ENCODE results near the gene DCAF5.
"Not testable (repeated sequence)": the region's sequence is repeated elsewhere in the genome, so short reads cannot be mapped to it uniquely, and the experiment has no call there.

Gene DCAF5

DNA sequence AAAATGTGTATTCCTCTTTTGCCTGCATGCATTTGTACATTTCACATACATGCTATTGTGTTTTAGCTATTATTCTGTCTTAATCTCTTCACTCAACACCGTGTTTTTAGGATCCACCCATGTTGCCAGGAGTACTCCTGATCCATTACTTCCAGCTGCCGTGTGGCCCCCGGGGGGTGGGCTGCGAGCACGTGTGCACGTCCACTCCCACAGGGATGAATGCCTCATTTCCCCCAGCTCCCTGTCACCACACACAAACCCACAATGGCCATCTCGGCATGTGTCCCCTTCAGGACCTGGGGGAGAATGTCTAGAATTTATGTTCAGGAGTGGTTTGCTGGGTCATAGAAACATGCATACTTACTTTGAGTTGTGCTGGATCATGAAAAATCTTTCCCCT lies 111.1 kb downstream of the DCAF5 start:
- no peak for DNase-seq (ENCODE audit: low read depth)

DNA sequence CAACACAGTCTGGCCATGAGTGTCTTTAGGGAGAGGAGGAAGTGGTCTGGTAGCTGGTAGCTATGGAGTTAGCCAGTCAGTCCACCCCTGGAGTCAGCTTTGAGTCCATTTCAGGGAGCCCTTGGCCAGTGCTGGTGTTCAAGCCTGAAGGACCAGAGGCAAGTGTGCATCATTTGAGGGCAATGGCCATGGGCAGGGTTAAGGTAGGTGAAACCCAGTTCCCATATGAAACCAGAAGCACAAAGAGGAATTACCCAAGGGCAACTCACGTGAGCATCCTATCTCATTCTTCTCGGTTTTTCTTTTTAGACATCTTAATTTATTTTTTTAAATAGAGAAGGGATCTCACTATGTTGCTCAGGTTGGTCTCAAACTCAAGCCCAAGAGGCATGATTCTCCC lies 112.6 kb downstream of the DCAF5 start:
- no peak for DNase-seq (ENCODE audit: low read depth)

DNA sequence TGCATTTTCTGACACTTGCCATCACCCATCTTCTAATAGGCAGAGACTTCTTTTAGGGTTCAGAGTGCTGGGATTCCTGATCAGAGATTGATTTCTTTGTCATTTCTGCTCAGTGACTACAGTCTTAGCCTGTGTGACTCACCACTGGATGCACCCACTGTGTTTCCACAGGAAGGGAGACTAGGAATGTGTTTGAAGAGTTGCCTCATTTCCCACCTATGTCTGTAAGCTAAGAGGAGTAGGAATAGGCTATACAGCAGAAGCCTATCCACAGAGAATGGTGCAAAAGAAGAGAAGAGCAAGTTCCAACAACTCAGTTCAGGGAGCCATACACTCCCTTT lies 113.7 kb downstream of the DCAF5 start:
- no peak for DNase-seq (ENCODE audit: low read depth)

DNA sequence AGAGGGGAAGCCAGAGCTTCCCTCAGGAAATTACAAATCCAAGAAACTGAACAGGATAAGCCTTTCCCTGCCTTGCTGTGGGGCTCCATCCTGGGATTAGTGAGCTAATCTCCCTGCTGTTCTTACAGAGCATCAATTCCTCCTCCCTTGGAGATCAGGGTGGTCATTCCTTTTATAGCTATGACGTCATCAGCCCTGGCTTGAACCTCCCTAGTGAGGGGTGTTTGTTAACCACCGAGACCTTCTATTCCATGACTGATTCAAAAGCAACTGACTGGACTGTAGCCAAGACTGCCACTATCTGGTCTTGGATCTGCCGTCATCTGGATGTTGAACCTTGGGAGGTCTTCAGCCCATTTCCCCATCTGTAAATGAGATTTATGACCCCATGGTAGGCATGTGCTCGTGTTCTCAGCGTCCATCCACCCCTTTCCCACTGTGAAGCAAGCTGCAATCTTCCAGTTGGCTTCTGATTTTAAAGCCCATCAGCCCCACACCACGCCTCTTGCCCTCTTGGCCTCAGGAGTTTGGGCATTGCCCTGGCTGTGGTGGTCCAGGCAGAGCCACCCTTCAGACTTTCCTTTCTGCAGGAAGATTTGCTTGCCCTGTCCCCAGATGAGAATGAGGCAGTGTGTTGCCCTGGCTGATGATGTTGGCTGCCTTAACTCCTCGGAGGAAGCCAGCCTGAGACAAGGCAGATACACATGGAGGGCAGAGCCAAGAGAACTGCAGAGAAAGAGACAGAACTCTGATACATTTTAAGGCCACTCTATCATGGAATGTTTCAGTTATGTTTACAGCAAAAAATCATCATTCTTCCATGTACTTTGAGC lies 114.2 kb downstream of the DCAF5 start:
- no peak for DNase-seq (ENCODE audit: low read depth)

DNA sequence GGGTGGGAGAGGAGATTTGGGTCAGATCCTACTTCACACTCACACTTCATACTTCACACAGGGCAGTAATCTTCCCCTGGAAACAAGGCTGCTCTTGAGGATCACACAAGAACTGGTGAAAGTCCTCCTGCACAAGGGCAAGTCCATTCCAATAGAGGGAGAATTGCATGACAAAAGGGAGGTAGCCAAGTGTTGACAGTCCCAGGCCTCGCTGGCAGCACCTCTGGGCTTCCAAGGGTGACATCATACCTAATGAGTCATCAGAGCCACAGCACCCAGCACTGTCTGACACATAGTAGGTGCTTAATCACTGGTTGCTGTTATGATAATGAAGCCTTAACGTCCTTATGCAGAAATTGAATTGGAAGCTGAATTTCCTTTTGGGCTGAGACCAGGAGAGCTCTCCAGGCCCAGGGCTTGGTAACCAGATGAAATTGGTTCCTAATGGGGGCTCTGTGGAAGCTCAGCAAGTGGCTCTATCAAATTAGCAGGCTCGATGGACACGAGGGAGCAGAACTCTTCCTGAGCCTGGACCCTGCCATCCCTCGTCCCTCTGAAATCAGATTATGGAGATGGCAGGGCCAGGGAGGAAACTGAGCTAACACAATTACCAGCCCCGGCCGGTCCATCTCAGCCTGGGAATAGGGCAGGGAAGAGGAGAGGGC lies 115.0 kb downstream of the DCAF5 start:
- DNase-seq (ENCODE audit: low read depth): no peak

DNA sequence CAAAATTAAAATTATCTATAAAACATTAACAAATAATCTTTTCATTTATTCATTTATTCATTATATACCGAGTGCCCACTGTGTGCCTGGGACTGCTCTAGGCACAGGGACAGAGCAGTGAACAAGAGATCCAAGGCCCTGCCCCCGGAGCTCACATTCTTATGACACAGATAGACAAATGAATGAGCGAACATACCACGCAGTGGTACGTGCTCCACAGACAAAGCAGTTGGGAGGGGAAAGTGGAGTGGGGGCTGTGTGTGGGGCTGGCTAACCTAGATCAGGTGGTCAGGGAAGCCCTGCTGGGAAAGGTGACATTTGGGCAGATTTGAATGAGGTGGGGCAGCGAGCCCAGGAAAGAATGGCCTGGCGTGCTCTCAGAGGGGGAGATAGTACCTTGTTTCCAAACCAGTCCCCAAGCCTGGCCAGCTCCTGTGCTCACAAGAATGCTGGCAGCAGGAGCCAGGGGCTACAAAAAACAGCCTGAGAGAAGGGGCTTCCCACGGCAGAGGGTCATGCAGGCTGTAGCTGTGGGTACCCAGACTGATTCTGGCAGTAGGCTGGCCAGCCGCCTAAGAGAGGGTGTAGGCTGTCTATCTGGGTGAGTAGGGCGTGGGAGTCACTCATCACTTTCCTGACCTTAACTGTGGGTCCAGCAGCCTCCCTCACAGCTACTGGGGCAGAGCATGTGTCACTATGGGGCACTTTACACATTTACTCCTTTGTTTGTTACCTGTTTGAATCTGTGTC lies 116.0 kb downstream of the DCAF5 start:
- DNase-seq (ENCODE audit: low read depth): no peak

DNA sequence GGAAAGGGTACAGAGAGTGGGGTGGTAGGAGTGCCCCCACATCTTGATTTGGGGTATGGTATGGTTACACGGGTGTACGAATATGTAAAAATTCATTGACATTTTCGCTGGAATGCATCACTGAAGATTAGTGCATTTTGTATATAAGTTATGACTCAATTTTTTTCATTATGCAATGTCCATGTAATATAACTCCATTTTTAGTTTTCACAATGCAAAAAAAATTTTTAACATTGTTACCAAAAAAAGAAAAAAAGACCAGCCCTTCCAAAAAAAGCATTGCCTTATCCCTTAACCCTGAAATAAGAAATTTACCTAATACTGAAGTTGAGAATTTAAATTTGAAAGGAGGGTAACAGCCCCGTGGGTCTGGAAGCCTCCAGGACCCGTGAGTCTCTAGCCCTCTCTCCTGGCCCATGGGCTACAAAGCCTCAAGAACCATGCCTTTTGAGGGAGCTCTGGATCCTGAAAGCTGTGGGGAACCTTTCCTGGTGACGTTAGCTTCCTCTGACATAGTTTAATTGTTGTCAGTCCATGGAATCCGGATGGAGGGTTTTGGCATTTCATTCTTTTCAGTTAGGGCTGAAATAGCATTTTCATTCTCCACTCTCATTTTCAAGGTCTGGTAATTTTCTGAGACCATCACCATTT lies 118.2 kb downstream of the DCAF5 start:
- DNase-seq (ENCODE audit: low read depth): no peak

DNA sequence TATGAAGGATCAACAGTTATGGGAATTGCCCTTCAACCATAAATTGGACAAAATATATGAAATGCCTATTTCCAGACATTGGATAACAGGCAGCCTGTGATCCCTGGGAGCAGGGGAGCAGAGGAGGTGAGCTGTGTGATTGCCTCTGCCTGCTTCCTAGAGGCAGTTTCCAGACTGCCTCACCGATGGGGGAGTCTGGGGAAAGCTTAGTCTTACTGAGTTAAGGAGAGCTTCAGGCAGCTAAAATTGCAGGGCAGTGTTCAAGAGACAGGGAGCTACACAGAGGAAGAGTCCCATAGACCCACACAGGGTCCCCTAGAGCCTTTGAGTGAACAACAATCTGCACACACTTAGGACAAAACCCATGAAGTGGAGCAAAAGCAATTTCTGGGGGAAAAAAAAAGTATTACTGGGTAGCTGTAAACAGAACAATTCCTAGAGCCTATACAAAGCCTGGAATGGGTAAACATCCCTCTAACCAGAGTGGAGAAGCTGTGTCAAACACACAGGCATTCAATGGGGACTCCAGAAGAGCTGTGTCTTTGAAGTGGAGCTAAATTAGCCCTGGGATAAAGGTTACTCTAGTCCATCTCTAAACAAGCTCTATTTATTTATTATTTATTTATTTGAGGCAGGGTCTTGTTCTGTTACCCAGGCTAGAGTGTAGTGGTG lies 125.5 kb downstream of the DCAF5 start:
- DNase-seq (ENCODE audit: low read depth): no peak

DNA sequence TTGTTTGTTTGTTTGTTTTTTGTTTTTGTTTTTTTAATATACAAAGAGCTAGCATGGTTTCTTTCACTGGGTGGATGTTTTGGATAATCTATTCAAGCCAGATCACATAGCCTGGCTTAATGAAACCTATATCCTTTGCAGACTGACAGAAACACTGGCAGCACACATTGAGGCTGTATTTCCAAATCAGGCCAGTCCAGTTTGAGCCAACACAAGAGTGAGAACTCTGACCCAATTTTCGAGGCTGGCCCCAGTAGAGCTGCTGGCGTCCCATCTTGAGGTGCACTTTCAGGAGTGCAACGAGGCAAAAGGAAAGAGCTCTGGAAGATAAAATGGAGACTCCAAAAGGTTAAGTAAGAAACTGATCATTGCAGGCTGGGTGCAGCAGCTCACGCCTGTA lies 129.9 kb downstream of the DCAF5 start:
- no peak for DNase-seq (ENCODE audit: low read depth)

DNA sequence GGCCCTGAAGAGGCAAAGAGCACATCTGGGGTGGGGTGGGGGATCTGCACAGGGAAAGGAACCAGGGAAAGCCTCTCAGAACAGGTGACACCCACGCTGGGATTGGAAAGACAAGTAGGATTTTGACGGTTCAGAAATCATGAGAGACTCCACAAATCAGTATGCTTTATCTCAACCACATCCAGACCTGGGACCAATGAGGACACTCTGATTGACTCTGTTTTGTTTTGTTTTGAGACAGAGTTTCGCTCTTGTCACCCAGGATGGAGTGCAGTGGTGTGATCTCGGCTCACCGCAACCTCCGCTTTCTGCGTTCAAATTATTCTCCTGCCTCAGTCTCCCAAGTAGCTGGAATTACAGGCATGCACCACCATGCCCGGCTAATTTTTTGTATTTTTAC lies 130.8 kb downstream of the DCAF5 start:
- not testable (repeated sequence) for DNase-seq (ENCODE audit: low read depth)

DNA sequence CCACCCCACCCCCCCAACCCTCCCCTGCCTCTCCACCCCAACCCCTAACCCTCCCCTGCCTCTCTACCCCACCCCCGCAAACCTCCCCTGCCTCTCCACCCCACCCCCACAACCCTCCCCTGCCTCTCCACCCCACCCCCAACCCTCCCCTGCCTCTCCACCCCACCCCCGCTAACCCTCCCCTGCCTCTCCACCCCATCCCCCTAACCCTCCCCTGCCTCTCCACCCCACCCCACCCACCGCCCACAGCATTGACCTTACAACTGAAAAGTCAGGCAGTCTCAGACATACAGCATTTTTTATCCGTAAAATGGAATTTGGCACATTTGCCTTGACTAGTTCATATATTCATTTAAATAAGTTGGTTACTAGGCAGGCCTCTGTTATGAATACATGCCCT lies 135.2 kb downstream of the DCAF5 start:
- no peak for DNase-seq (ENCODE audit: low read depth)

DNA sequence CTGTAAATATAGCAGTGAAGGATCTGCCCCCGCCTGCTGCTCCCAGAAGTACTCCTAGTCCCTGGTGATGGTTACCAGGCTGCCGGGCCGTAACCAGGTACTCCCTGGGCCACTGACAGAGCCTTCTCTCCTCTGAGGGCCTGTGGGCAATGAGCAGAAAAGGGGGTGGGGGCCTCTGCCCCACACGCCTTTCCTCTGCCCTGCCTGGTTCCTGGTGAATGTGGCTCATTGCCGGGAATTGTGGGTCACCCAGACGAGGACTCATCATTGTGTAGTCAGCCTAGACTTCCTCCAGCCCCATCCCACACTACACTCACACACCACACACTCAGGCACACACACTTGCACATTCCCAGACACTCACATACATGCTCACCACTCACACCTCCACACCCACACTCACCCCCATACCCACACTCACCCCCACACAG lies 138.1 kb downstream of the DCAF5 start:
- no peak for DNase-seq (ENCODE audit: low read depth)

DNA sequence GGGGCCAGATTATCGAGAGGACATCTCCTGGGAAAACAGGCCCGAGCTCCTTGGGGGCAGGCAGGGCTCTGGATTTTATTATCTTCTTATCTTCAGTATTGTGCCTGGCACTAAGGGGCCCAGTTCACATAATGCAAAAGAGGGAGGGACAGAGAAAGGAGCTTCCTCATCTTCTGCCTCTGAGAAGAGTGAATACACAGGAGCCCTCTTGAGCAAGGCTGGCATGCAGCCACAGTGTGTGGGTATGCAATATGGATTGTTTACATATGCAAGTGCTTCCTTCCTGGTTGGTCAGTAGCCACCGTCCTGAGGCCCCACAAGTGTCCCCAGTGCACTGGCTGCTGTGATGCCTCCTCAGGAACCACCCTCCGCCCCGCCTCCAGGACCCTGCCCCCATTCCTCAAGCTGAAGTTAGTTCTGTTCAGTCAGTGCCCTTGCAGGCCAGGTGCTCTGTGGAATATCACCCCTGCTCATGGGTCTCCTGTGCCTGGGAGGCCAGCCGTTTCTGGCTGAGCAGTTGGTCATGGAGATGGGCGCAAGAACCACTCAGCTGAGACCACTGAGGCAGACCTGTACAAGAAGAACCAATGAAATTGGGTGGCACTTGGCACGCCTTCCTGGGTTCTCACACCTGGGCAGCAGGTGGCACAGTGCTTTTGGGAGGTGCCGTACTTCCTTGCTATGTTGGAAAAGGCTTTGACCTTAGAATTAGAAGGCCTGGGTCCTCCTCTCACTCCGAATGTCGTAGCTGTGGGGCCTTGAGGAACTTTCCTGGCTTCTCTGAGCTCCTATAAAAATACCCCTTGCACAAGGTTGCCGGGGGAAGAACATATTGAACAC lies 138.8 kb downstream of the DCAF5 start:
- DNase-seq (ENCODE audit: low read depth): no peak

DNA sequence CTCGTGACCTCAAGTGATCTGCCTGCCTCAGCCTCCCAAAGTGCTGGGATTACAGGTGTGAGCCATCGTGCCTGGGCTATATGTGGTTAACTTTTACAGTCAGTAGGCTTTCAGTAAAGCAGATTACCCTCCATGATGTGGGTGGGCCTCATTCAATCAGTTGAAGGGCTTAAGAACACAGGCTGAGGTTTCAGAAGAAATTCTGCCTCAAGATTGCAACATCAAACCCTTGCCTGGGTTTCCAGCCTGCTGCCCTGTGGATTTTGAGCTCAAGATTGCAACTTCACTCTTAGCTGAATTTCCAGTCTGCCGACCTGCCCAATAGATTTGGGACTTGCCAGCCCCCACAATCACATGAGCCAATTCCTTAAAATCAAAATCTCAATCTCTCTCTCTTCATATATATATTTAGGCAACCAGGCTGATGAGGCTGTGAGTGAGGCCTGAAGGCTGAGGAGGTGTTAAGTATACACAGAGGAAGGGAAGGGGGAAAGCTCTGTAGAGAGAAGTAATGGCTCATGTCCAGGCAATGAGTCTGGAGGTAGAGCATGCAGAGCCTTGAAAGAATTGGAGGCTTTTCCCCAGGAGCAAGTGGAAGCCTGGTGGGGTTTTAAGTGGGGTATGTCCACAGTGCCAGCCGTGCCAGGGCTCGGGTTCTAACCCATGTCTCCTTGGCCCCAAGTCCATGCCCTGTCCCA lies 140.5 kb downstream of the DCAF5 start:
- DNase-seq (ENCODE audit: low read depth): no peak

DNA sequence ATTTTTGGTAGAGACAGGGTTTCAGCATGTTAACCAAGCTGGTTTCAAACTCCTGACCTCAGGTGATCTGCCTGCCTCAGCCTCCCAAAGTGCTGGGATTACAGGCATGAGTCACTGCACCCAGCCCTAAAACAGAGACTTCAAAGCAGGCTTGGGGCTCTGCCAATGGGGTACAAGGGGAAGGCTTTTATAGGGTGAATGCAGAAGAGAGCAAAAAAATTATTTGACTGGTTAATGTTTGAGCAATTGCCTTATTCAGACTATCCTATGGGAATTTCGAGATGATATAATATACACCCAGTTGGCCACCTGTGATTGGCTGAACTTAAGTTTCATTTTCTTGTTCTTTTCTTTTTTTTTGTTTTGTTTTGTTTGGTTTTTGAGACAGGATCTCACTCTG lies 142.3 kb downstream of the DCAF5 start:
- no peak for DNase-seq (ENCODE audit: low read depth)

DNA sequence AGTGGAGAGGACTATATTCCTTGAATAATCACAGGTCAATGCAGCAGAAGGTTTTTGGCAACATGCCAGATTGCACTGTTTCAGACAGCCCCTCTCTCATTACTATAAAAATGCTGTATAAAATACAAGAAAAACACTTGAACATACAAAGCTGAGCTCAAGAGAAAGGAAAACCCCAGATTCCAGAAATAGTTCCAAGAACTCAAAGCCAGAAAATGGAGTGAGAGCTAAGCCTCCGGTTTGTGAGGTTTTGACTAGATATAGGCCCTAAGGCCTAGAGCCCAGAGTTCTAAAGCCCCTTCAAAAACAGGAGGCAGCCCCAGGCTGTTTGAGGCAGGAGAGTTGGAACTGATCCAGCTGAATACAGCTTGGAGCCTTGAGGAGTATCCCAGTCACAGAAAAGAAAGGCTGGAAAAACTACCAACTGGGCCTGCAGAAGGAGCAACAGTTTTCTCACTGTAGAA lies 144.5 kb downstream of the DCAF5 start:
- DNase-seq (ENCODE audit: low read depth): no peak

DNA sequence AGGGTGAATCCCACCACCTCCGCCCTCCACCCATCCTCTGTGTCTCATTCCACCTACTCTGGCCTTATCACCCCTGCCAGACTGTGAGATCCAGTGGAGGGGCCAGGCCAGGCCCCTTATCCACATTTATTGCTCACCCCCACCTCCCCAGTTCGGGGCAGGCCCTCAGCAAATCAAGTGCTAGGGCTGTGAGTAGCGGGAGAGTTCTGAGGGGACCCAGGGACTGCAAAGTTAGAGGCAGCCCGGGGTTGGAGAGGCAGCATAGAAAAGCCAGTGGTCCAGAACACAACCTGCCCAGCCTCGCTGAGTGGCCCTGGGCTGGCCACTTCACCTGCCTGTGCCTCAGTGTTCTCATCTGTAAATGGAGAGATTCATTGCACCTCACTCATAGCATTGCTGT lies 146.6 kb downstream of the DCAF5 start:
- DNase-seq (ENCODE audit: low read depth): no peak

DNA sequence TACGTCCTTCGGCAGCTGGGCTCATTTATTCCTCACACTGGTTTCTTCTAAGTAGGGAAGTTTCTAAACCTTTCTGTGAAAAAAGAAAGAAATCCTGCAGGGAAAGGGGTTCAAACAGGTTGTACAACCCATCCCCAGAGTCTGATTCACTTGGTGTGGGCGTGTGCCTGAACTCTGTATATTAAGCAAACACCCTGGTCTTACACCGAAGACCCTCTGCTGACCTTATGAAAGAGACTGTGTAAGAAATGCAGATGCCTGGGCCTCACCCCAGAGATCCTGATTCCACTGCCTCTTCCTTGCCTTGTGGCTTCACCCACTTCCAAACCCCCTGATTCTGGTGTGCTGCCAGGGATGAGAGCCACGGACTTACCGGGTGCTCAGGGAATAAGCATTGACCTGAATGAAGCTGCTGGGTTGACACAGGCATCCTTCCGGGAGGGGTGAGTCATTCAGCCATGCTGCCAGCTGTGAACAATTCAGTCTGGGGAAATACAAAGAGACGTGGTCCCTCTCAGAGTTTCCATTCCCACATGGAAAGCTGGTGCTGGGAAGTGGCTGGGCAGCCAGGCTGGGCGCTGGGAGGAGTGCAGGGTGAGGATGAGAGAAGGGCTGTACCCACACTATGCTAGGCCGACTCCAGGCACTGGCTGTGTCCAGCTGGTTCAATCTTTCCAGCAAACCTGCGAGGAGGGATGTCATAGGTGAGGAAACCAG lies 147.3 kb downstream of the DCAF5 start:
- DNase-seq (ENCODE audit: low read depth): no peak

DNA sequence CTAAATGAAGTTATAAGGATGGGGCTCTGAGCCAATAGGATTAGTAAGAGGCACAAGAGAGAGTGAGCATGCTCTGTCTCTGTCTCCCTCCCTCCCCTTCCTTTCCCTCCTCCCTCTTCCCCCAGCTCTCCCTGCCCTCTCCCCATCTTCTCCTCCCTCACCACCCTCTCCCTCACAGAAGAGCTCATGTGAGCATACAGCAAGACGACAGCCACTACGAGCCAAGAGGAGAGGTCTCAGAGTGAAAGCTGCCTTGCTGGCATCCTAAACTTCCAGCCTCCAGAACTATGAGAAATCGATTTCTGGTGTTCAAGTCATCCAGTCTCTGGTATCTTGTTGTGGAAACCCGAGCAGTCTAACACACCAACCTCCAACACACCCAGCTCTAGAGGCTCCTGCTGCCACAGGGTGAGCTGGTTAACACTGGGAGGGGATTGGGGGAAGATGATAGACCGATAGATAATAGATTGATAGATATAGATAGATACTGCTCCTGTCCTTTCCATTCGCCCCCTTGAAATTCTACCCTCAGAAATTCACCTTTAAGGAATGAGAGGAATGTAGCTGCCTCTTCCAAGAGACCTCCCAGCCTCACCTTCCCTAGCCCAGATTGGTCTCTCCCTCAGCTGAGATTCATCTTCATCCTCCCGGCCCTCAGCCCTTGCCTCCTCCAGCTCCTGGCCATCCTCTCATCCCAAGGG lies 148.0 kb downstream of the DCAF5 start:
- no peak for DNase-seq (ENCODE audit: low read depth)

Measured in stimulated activated CD8-positive, alpha-beta memory T cell treated with anti-CD3 and anti-CD28 coated beads, Interleukin-15, amount 100 ng/mL, for 1 hour (primary cell).